ENCODE measurements around the gene FXYD3.

FXYD3 gene

GRCh38 chr19:35130761-35131720 lies 15.4 kb downstream of the FXYD3 start:
- ChIA-PET POLR2A (ENCODE audit: low non-redundant PET) (no interaction called here), CTCF (interaction anchor here (0.6 kb wide), 1 partner anchor 64 kb away, joined by 6 read pairs; no protein-coding TSS in a partner anchor)
- peak overlapping the region; percentile 65 for H3K27ac ChIP-seq
- TF ChIP-seq CTCF (conservative IDR thresholded peaks at IDR 0.05; ENCODE audit: low read depth): no peak
- no peak for DNase-seq (ENCODE audit: low spot score)

- POLR2A ChIA-PET (ENCODE audit: low non-redundant PET): no interaction called here
These were observed 16.6 kb downstream of the FXYD3 start for GRCh38 chr19:35132254-35132653.

GRCh38 chr19:35133826-35134225 lies 18.2 kb downstream of the FXYD3 start:
- H3K27ac ChIP-seq: 0 out of 2 replicates have a peak overlapping the region, but pooled peaks have one; percentile 17
- CTCF ChIA-PET: interaction anchor here (0.6 to 5.8 kb wide), 4 partner anchors 14 to 90 kb away, joined by 3 to 42 read pairs (median 20); partner anchors contain the start of gene FXYD3
- TF ChIP-seq CTCF (conservative IDR thresholded peaks at IDR 0.05; ENCODE audit: low read depth): no peak
- no peak for DNase-seq (ENCODE audit: low spot score)
- POLR2A ChIA-PET (ENCODE audit: low non-redundant PET): interaction anchor here (1.2 kb wide), 1 partner anchor 9 kb away, joined by 3 read pairs; no protein-coding TSS in a partner anchor

More at GRCh38 chr19:35132254-35132653, 16.6 kb downstream of the FXYD3 start:
- H3K27ac ChIP-seq: no peak overlapping the region
- DNase-seq (ENCODE audit: low spot score): no peak
- no peak for TF ChIP-seq CTCF (conservative IDR thresholded peaks at IDR 0.05; ENCODE audit: low read depth)
- CTCF ChIA-PET: no interaction called here

- CTCF ChIA-PET: interaction anchor here (0.5 to 5.8 kb wide), 11 partner anchors 8 to 208 kb away, joined by 3 to 42 read pairs (median 4); partner anchors contain the start of genes FXYD3 and ZNF30
- no peak for TF ChIP-seq CTCF (conservative IDR thresholded peaks at IDR 0.05; ENCODE audit: low read depth)
- peak within 1 kb of the TSS; percentile 17; the same call in 1 of the 2 replicates for H3K27ac ChIP-seq
- POLR2A ChIA-PET (ENCODE audit: low non-redundant PET): interaction anchor here (1.2 kb wide), 1 partner anchor 10 kb away, joined by 3 read pairs; no protein-coding TSS in a partner anchor
- DNase-seq (ENCODE audit: low spot score): no peak
These were observed 19.1 kb downstream of the FXYD3 start, which contains the start of gene LGI4 for GRCh38 chr19:35134601-35135242. LGI4 (minus strand) TSS chr19:35135059; CDS start chr19:35134680, 379 bp downstream.

GRCh38 chr19:35135389-35135909 lies 19.8 kb downstream of the FXYD3 start:
- peak; percentile 77 for DNase-seq (ENCODE audit: low spot score)
- POLR2A ChIA-PET (ENCODE audit: low non-redundant PET): interaction anchor here (0.6 kb wide), 1 partner anchor 15 kb away, joined by 3 read pairs; no protein-coding TSS in a partner anchor

More at GRCh38 chr19:35135389-35135909, 19.8 kb downstream of the FXYD3 start:
- CTCF ChIA-PET: interaction anchor here (0.6 to 5.8 kb wide), 14 partner anchors 9 to 505 kb away, joined by 3 to 42 read pairs (median 3); partner anchors contain the start of gene FXYD3
- 0 out of 2 replicates have a peak overlapping the region, but pooled peaks have one; percentile 17 for H3K27ac ChIP-seq
- peak; percentile 88 for TF ChIP-seq CTCF (conservative IDR thresholded peaks at IDR 0.05; ENCODE audit: low read depth)

Measured in RWPE1 (cell line).